ENCODE data around the gene USP17L11.
"Not testable (repeated sequence)": the region's sequence is repeated elsewhere in the genome, so short reads cannot be mapped to it uniquely, and the experiment has no call there.

USP17L11 gene, protein sequence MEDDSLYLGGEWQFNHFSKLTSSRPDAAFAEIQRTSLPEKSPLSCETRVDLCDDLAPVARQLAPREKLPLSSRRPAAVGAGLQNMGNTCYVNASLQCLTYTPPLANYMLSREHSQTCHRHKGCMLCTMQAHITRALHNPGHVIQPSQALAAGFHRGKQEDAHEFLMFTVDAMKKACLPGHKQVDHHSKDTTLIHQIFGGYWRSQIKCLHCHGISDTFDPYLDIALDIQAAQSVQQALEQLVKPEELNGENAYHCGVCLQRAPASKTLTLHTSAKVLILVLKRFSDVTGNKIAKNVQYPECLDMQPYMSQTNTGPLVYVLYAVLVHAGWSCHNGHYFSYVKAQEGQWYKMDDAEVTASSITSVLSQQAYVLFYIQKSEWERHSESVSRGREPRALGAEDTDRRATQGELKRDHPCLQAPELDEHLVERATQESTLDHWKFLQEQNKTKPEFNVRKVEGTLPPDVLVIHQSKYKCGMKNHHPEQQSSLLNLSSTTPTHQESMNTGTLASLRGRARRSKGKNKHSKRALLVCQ

DNA sequence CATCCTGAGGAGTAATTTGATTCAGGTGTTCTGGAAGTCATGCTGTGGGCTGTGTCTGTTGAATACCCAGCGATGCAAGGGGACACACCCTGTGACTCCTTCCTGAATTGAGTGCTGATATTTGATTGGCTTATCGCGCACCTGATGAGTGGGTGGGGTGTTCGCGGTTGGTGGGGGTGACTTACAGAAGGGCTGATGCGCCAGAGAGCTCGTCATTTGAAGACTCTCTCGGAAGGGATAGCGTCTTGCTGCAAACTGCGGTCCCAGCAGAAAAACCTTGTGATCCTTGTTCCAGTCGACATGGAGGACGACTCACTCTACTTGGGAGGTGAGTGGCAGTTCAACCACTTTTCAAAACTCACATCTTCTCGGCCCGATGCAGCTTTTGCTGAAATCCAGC is at the start of gene USP17L11:
Gene USP17L11, plus strand, starts transcription at position 301 of the 400 bp plus-strand sequence. Its CDS starts 0 bp downstream, at position 301.
- not testable (repeated sequence) for DNase-seq

DNA sequence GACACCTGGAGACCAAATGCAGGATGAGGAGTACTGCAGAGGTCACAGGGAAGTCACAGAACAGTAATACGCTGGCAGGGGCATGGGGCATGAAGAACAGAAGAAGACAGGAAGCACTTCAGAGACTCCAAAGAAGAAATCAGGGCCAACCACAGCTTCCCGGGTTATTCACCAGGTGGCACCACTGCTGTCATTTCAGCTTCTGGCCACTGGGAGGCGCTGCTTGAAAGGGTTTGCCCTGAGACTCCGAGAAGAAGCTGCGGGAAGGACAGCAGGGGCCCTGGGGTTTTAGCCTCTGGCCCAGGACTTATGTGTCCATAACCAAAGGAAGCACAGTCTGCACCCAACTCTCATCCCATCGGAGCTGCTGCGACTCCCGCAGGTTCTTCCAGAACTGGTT is 49.2 kb upstream of the USP17L11 start:
- not testable (repeated sequence) for DNase-seq

DNA sequence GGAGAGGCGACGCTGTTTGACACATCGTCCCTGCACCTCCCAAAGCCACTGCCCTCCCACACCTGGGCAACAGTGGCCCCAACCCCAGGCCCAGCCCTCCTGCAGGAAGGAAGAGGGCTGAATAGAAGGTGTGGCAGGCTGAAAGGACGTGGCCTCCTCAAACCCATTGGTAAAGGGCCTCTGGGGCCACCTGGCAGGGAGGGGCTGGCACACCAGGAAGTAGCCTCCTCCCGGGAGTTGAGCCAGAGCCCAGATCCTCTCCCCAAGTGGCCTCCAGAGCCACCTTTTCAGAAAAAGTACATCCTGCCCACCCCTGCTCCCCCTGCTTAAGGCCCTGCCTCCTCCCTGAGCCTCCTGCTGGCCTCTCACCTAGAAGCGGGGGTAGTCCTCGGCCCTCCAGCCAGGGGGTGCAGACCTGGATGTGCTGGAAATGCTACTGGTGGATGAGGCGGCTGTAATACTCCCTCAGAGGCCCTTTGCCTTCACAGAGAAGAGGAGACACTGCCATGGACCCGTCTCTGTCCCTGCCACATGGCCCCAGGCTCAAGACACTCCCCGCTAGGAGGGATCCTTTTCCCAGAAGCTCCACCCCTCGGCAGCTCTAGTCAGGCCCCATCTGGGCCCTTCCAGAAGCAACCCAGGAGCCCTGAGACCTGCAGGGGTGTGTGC is 45.3 kb upstream of the USP17L11 start, which contains the start of gene FAM90A26:
Gene FAM90A26, plus strand, starts transcription at position 619 of the 669 bp plus-strand sequence. CDS start 2,764 bp downstream, outside the sequence.
- not testable (repeated sequence) for DNase-seq

DNA sequence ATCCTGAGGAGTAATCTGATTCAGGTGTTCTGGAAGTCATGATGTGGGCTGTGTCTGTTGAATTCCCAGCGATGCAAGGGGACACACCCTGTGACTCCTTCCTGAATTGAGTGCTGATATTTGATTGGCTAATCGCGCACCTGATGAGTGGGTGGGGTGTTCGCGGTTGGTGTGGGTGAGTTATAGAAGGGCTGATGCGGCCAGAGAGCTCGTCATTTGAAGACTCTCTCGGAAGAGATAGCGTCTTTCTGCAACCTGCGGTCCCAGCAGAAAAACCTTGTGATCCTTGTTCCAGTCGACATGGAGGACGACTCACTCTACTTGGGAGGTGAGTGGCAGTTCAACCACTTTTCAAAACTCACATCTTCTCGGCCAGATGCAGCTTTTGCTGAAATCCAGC is 4.8 kb upstream of the USP17L11 start, which contains the start of gene USP17L10:
Gene USP17L10, plus strand, starts transcription at position 301 of the 400 bp plus-strand sequence. Its CDS starts 0 bp downstream, at position 301.
- not testable (repeated sequence) for DNase-seq

DNA sequence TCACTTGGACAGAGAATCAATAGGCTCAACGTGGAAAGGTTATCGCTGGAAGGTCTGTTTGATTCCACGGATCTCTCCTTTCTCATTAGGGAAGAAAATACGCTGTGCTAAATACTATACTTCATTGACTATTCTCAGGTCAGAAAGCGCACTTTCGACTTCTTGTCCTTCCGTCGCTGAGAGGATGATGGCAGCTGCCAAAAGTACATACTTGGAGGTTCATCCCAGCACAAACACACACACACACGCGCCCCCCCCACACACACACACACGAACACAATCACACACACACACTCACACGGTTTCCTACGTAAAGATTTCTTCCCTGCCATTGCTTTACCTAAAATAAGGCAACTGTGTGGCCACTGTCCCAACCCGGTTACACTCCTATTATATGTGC is 504 bp upstream of the USP17L11 start:
- DNase-seq: not testable (repeated sequence)

DNA sequence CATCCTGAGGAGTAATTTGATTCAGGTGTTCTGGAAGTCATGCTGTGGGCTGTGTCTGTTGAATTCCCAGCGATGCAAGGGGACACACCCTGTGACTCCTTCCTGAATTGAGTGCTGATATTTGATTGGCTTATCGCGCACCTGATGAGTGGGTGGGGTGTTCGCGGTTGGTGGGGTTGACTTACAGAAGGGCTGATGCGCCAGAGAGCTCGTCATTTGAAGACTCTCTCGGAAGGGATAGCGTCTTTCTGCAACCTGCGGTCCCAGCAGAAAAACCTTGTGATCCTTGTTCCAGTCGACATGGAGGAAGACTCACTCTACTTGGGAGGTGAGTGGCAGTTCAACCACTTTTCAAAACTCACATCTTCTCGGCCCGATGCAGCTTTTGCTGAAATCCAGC is 4.6 kb downstream of the USP17L11 start, which contains the start of gene USP17L12:
Gene USP17L12, plus strand, starts transcription at position 301 of the 400 bp plus-strand sequence. Its CDS starts 0 bp downstream, at position 301.
- DNase-seq: not testable (repeated sequence)

DNA sequence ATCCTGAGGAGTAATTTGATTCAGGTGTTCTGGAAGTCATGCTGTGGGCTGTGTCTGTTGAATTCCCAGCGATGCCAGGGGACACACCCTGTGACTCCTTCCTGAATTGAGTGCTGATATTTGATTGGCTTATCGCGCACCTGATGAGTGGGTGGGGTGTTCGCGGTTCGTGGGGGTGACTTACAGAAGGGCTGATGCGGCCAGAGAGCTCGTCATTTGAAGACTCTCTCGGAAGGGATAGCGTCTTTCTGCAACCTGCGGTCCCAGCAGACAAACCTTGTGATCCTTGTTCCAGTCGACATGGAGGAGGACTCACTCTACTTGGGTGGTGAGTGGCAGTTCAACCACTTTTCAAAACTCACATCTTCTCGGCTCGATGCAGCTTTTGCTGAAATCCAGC is 9.4 kb downstream of the USP17L11 start, which contains the start of gene USP17L13:
Gene USP17L13, plus strand, starts transcription at position 301 of the 400 bp plus-strand sequence. Its CDS starts 0 bp downstream, at position 301.
- DNase-seq: not testable (repeated sequence)

DNA sequence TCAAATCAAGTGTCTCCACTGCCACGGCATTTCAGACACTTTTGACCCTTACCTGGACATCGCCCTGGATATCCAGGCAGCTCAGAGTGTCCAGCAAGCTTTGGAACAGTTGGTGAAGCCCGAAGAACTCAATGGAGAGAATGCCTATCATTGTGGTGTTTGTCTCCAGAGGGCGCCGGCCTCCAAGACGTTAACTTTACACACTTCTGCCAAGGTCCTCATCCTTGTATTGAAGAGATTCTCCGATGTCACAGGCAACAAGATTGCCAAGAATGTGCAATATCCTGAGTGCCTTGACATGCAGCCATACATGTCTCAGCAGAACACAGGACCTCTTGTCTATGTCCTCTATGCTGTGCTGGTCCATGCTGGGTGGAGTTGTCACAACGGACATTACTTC is 15.0 kb downstream of the USP17L11 start:
- DNase-seq: not testable (repeated sequence)

DNA sequence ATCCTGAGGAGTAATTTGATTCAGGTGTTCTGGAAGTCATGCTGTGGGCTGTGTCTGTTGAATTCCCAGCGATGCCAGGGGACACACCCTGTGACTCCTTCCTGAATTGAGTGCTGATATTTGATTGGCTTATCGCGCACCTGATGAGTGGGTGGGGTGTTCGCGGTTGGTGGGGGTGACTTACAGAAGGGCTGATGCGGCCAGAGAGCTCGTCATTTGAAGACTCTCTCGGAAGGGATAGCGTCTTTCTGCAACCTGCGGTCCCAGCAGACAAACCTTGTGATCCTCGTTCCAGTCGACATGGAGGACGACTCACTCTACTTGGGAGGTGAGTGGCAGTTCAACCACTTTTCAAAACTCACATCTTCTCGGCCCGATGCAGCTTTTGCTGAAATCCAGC is 18.9 kb downstream of the USP17L11 start, which contains the start of gene USP17L15:
Gene USP17L15, plus strand, starts transcription at position 301 of the 400 bp plus-strand sequence. Its CDS starts 0 bp downstream, at position 301.
- DNase-seq: not testable (repeated sequence)

DNA sequence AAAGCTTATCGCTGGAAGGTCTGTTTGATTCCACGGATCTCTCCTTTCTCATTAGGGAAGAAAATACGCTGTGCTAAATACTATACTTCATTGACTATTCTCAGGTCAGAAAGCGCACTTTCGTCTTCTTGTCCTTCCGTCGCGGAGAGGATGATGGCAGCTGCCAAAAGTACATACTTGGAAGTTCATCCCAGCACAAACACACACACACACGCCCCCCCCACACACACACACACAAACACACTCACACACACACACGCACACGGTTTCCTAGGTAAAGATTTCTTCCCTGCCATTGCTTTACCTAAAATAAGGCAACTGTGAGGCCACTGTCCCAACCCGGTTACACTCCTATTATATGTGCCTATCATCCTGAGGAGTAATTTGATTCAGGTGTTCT is 23.3 kb downstream of the USP17L11 start:
- DNase-seq: not testable (repeated sequence)

DNA sequence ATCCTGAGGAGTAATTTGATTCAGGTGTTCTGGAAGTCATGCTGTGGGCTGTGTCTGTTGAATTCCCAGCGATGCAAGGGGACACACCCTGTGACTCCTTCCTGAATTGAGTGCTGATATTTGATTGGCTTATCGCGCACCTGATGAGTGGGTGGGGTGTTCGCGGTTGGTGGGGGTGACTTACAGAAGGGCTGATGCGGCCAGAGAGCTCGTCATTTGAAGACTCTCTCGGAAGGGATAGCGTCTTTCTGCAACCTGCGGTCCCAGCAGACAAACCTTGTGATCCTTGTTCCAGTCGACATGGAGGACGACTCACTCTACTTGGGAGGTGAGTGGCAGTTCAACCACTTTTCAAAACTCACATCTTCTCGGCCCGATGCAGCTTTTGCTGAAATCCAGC is 28.4 kb downstream of the USP17L11 start, which contains the start of gene USP17L17:
Gene USP17L17, plus strand, starts transcription at position 301 of the 400 bp plus-strand sequence. Its CDS starts 0 bp downstream, at position 301.
- DNase-seq: not testable (repeated sequence)

DNA sequence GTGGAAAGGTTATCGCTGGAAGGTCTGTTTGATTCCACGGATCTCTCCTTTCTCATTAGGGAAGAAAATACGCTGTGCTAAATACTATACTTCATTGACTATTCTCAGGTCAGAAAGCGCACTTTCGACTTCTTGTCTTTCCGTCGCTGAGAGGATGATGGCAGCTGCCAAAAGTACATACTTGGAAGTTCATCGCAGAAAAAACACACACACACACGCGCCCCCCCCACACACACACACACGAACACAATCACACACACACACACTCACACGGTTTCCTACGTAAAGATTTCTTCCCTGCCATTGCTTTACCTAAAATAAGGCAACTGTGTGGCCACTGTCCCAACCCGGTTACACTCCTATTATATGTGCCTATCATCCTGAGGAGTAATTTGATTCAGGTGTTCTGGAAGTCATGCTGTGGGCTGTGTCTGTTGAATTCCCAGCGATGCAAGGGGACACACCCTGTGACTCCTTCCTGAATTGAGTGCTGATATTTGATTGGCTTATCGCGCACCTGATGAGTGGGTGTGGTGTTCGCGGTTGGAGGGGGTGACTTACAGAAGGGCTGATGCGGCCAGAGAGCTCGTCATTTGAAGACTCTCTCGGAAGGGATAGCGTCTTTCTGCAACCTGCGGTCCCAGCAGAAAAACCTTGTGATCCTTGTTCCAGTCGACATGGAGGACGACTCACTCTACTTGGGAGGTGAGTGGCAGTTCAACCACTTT is 32.9 kb downstream of the USP17L11 start, which contains the start of gene USP17L18:
Gene USP17L18, plus strand, starts transcription at position 678 of the 728 bp plus-strand sequence. Its CDS starts 0 bp downstream, at position 678.
- peak; percentile 0 for DNase-seq

DNA sequence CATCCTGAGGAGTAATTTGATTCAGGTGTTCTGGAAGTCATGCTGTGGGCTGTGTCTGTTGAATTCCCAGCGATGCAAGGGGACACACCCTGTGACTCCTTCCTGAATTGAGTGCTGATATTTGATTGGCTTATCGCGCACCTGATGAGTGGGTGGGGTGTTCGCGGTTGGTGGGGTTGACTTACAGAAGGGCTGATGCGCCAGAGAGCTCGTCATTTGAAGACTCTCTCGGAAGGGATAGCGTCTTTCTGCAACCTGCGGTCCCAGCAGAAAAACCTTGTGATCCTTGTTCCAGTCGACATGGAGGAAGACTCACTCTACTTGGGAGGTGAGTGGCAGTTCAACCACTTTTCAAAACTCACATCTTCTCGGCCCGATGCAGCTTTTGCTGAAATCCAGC is 37.9 kb downstream of the USP17L11 start, which contains the start of gene USP17L19:
Gene USP17L19, plus strand, starts transcription at position 301 of the 400 bp plus-strand sequence. Its CDS starts 0 bp downstream, at position 301.
- not testable (repeated sequence) for DNase-seq

DNA sequence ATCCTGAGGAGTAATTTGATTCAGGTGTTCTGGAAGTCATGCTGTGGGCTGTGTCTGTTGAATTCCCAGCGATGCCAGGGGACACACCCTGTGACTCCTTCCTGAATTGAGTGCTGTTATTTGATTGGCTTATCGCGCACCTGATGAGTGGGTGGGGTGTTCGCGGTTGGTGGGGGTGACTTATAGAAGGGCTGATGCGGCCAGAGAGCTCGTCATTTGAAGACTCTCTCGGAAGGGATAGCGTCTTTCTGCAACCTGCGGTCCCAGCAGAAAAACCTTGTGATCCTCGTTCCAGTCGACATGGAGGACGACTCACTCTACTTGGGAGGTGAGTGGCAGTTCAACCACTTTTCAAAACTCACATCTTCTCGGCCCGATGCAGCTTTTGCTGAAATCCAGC is 42.6 kb downstream of the USP17L11 start, which contains the start of gene USP17L20:
Gene USP17L20, plus strand, starts transcription at position 301 of the 400 bp plus-strand sequence. Its CDS starts 0 bp downstream, at position 301.
- DNase-seq: not testable (repeated sequence)

DNA sequence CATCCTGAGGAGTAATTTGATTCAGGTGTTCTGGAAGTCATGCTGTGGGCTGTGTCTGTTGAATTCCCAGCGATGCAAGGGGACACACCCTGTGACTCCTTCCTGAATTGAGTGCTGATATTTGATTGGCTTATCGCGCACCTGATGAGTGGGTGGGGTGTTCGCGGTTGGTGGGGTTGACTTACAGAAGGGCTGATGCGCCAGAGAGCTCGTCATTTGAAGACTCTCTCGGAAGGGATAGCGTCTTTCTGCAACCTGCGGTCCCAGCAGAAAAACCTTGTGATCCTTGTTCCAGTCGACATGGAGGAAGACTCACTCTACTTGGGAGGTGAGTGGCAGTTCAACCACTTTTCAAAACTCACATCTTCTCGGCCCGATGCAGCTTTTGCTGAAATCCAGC is 47.4 kb downstream of the USP17L11 start, which contains the start of gene USP17L21:
Gene USP17L21, plus strand, starts transcription at position 301 of the 400 bp plus-strand sequence. Its CDS starts 0 bp downstream, at position 301.
- not testable (repeated sequence) for DNase-seq
